Coronary artery (tissue), 2 donors: ENCODE measurements around the gene SLC25A43.
"Not testable (repeated sequence)": the region's sequence is repeated elsewhere in the genome, so short reads cannot be mapped to it uniquely, and the experiment has no call there.

Experiments
- DNase-seq: peaks from one replicate; pipeline ENCODE4 v3.0.0-alpha.2; 2017; ENCODE audit warnings: low spot score
- H3K27ac ChIP-seq, 2 donors: fragments of 200-600 bp; sonication (generic); one replicate each; pipeline ENCODE4 v1.5.1; 2016 to 2019
- H3K4me3 ChIP-seq: fragments of 200-600 bp; sonication (generic); 2 replicates; pipeline ENCODE4 v1.5.1; 2016; ENCODE audit warnings: mild to moderate bottlenecking, moderate library complexity
- TF ChIP-seq, protein P1 (sequence below): fragments of 200-600 bp; sonication (generic); IDR thresholded peaks from one replicate; pipeline ENCODE4 v1.5.1; 2019; ENCODE audit warnings: antibody characterized with exemption

SLC25A43 gene

DNA sequence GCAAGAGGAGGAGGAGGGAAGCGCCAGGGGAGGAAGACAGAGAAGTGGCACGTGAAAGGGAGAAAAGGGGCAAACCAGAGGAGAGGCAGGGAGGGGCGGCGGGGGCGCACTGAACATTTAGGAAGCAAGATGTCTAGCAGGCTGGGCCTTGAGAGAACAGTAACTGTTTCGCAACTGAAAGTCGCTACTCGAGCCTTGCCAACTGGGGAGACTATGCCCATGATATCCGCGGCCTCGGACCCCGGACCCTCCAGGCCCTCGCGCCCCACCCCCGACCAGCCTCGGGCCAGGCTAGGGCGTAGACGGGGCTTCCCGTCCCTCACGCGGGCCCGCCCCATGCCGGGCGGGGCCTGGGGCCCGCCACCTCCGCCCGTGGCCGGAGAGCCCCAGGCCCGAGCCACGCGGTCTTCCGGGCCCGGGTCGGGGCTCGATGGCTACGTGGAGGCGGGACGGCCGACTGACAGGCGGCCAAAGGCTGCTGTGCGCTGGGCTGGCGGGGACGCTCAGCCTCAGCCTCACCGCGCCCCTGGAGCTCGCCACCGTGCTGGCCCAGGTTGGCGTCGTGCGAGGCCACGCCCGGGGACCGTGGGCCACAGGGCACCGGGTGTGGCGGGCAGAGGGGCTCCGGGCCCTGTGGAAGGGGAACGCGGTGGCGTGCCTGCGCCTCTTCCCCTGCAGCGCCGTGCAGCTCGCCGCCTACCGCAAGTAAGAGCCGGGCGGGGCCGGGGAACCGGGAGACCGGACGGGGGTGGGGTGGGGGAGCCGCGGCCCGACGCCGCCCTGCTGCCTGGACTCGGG, at the start of gene SLC25A43:
Gene SLC25A43 (plus strand): TSS at position 363 of the 798 bp plus-strand sequence. CDS start 68 bp downstream, at position 431.
- no peak for DNase-seq
- Histone ChIP-seq H3K27ac (peak within 1 kb of the TSS; percentile 67 to 93), H3K4me3 (peak within 1 kb of the TSS; percentile 88)
- TF ChIP-seq, protein P1, sequence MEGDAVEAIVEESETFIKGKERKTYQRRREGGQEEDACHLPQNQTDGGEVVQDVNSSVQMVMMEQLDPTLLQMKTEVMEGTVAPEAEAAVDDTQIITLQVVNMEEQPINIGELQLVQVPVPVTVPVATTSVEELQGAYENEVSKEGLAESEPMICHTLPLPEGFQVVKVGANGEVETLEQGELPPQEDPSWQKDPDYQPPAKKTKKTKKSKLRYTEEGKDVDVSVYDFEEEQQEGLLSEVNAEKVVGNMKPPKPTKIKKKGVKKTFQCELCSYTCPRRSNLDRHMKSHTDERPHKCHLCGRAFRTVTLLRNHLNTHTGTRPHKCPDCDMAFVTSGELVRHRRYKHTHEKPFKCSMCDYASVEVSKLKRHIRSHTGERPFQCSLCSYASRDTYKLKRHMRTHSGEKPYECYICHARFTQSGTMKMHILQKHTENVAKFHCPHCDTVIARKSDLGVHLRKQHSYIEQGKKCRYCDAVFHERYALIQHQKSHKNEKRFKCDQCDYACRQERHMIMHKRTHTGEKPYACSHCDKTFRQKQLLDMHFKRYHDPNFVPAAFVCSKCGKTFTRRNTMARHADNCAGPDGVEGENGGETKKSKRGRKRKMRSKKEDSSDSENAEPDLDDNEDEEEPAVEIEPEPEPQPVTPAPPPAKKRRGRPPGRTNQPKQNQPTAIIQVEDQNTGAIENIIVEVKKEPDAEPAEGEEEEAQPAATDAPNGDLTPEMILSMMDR = no peak

DNA sequence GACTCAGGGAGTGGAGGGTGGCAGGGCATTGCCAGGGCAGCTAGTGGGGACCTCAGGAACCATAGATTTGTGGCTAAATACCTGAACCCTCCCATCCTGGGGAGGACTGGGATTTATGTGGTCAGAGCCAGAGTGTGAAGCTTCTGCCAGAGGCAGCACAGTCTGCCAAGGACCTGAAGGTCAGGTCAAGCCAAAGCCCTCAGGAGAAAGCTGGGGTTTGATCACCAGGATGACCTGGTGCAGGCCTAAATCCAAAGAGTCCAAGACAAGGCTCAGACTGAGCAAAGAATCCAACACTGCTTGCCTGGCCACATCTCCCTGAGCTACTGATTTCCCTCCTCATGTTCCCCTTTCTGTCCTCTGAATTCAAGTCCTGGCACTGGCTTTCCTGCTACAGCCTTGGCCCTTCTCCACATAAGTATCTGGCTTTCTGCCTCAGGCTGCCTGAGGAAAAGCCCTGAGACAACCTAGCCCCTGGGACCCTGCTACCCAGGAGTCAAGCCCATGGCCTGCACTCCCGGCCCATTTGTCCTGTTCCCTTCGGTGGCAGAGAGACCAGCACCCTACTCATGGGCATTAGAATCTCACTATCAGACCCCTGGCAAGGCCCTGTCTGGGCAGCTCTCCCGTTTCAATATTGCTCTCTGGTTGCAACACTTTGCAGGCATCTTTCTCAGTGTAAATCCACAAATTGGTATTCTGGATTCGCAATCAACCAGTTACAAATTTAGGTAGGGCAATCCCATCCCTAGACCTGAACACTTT, 39.3 kb upstream of the SLC25A43 start:
- Histone ChIP-seq H3K4me3 (no peak overlapping the region), H3K27ac (no peak overlapping the region)
- TF ChIP-seq, protein P1 = no peak
- DNase-seq = no peak

DNA sequence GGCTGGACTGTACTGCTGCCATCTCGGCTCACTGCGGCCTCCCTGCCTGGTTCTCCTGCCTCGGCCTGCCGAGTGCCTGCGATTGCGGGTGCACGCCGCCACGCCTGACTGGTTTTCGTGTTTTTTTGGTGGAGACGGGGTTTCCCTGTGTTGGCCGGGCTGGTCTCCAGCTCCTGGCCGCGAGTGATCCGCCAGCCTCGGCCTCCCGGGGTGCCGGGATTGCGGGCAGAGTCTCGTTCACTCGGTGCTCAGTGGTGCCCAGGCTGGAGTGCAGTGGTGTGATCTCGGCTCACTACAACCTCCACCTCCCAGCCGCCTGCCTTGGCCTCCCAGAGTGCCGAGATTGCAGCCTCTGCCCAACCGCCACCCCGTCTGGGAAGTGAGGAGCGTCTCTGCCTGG, 37.7 kb upstream of the SLC25A43 start:
- H3K4me3 ChIP-seq, DNase-seq, H3K27ac ChIP-seq: not testable (repeated sequence)

DNA sequence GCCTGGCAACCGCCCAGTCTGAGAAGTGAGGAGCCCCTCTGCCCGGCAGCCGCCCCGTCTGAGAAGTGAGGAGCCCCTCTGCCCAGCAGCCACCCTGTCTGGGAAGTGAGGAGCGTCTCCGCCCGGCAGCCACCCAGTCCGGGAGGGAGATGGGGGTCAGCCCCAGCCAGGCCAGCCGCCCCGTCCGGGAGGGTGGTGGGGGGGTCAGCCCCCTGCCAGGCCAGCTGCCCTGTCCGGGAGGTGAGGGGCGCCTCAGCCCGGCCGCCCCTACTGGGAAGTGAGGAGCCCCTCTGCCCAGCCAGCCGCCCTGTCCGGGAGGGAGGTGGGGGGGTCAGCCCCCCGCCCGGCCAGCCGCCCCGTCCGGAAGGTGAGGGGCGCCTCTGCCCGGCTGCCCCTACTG, 37.1 kb upstream of the SLC25A43 start:
- not testable (repeated sequence) for H3K27ac ChIP-seq, DNase-seq, H3K4me3 ChIP-seq

DNA sequence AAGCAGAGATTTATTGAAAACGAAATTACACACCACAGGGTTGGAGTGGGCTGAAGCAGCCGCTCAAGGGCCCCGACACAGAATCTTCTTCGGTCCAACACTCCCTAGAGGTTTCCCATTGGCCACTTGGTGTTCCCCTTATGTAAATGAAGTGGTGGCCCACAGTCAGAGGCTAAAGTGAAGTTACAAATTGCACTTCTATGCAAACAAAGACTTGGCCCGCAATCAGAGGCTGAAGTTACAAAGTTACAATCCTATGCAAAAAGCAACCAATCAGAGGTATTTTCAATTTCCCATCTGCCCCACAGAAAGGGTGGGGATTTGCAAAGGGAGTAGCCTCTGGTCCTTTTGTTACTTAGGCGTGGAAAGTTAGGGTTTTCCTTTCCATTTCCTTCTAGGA, 35.7 kb upstream of the SLC25A43 start:
- no peak overlapping the region for H3K4me3 ChIP-seq
- TF ChIP-seq, protein P1 = no peak
- H3K27ac ChIP-seq = no peak overlapping the region
- no peak for DNase-seq

DNA sequence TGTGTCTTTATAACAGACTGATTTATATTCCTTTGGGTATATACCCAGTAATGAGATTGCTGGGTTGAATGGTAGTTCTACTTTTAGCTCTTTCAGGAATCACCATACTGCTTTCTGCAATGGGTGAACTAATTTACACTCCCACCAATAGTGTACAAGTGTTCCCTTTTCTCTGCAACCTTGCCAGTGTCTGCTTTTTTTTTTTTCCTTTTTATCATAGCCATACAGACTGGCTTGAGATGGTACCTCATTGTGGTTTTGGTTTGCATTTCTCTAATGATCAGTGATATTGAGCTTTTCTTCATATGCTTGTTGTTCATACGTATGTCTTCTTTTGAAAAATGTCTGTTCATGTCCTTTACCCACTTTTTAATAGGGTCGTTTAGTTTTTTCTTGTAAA, 27.3 kb upstream of the SLC25A43 start:
- H3K4me3 ChIP-seq, H3K27ac ChIP-seq, DNase-seq: not testable (repeated sequence)

DNA sequence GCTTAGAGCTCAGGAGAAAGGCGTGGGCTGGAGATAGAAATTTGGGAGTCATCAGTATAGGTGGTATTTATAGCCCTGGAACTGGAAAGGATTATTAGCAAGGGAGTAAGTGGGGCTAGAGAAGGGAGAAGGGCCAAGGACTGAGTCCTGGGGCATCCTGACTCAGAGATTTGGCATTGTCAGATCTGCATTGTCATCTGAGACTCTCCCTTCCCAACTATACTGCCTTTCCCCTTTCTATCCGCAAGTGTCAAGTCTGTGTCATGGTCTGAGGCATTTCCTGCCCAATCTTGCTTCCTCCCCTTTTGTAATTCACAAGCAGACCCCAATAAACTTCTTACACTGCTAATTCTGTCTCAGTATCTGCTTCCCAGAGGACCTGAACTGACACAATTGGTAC, 24.4 kb upstream of the SLC25A43 start:
- TF ChIP-seq, protein P1 = no peak
- Histone ChIP-seq H3K4me3 (no peak overlapping the region), H3K27ac (no peak overlapping the region)
- DNase-seq = no peak

DNA sequence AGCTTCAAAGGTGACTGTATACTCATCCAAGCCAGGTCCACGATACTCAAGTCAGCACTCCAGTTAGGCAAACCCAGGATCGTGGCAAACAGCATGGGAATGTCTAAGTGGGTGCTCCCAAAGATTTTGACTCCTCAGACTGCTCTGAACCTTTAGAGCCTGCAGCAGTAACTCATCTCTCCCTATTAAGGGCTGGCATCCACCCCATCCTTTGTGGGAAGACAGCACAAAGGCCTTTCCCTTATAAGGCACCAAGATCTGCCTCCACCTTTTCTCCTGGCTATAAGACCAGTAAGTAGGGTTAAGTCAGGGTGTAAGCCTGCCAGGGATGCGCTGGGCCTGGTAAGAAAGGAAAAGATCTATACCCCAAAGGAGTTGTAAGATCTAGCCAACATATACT, 23.6 kb upstream of the SLC25A43 start:
- no peak for DNase-seq
- no peak overlapping the region for H3K4me3 ChIP-seq
- no peak overlapping the region for H3K27ac ChIP-seq
- TF ChIP-seq, protein P1 = no peak
